SJSA1 (cell line): Measurements from ENCODE around the gene SPCS1. TPM values are rescaled to one million over a fixed set of nuclear protein-coding genes. Genes with fewer than 3 reads are reported as not detected.
A peak's percentile ranks its signal among the peaks of the same experiment; 100 is the strongest.

Experiments used
- DNase-seq, 2 experiments: peaks; one replicate each; pipeline ENCODE4 v3.0.0-alpha.2; 2015 to 2020; ENCODE audit warnings: low spot score in 2 of 2, low read depth in 1 of 2
- H3K27ac ChIP-seq: fragments of 250-450 bp; sonication (Bioruptor Pico); 2 replicates; pipeline ENCODE4 v1.5.1; 2020; ENCODE audit warnings: mild to moderate bottlenecking, moderate library complexity
- H3K27me3 ChIP-seq: fragments of 250-450 bp; sonication (Bioruptor Pico); replicated peaks from 2 replicates; pipeline ENCODE4 v1.5.1; 2020; ENCODE audit warnings: mild to moderate bottlenecking, moderate library complexity
- H3K36me3 ChIP-seq: fragments of 250-450 bp; sonication (Bioruptor Pico); 2 replicates; pipeline ENCODE4 v1.5.1; 2020; ENCODE audit warnings: mild to moderate bottlenecking
- H3K4me1 ChIP-seq: fragments of 250-450 bp; sonication (Bioruptor Pico); replicated peaks from 2 replicates; pipeline ENCODE4 v1.6.1; 2021; ENCODE audit warnings: mild to moderate bottlenecking
- H3K4me3 ChIP-seq: fragments of 250-450 bp; sonication (Bioruptor Pico); 2 replicates; pipeline ENCODE4 v1.5.1; 2020; ENCODE audit warnings: mild to moderate bottlenecking
- H3K9me3 ChIP-seq: fragments of 250-450 bp; sonication (Bioruptor Pico); replicated peaks from 2 replicates; pipeline ENCODE4 v1.5.1; 2020; ENCODE audit warnings: mild to moderate bottlenecking
- total RNA-seq: library from RNA; depleted of rRNA; stranded (reverse); fragments of >200 nt; shearing (Covaris generic); gene quantifications from 2 replicates; pipeline ENCODE4 v1.2.3, GENCODE V29; 2014

Gene SPCS1
- total RNA-seq, 1 experiment from 2014 or later, result 111 TPM

DNA sequence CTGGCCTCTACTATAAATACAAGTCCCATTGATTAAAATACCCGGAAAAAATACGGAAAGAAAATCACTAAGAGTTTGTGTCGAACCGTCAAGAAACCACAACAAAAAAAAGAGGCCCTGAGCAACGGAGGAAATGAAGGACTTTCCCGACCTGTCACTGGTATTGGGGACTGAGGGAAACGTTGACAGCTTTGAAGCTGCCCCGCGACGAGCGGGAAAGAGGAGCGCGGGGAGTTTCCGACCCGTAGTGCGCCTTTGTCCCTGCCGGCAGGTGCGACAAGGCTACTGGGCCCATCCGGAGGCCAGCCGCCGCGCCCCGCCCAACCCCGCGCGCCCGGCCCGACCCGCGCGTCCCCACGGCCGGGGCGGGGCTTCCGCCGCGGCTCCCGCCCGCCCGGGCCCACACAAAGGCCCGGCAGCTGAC lies 20.6 kb upstream of the SPCS1 start:
- DNase-seq, result peak; percentile 38 to 61
- Histone ChIP-seq H3K27me3 (no peaks in the 10 kb centered on the region), H3K4me1 (peaks cover 12% of the 10 kb centered on the region; the same call in 1 of the 2 replicates), H3K9me3 (no peaks in the 10 kb centered on the region), H3K4me3 (peak overlapping the region; percentile 92), H3K27ac (peak overlapping the region; percentile 95), H3K36me3 (peaks cover 61% of the 10 kb centered on the region)

DNA sequence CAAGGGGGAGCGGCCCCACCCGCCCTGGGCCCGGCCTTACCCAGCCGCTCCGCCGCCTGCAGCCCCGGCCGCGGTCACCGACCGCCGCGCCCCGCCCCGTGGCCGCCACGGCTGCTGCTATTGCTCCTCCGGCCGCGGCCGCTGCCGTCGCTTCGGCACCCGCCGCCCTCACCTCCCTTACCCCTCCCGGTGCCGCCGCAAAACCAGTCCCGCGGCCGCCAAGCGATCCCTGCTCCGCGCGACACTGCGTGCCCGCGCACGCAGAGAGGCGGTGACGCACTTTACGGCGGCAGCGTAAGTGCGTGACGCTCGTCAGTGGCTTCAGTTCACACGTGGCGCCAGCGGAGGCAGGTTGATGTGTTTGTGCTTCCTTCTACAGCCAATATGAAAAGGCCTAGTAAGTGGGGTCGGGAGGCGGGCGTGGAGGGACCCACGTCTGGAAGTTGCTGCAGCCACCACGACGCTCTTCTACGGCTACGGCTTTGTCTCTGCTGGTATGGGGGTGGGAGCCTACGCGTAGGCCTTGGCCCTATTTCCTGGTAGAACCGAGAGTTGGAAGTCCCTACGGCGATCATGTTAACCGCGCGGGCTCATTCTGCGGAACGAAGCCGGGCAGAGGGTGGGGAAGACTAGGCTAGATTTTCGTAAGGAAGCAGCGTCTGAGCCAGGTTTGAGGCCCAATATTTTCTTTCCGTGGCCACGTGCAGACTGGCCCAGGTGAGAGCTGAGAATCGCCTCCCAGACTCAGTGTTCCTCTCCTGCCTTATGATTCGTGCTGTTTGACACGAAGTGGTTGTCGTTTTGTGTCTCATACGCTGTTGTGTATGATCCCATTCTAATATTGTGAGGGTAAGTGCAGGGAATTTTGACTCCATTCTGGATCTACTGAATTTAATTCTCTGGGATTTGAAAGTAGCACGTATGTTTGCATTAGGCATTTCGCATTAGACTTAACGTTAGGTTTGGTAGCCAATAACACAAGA lies 19.9 kb upstream of the SPCS1 start, which contains the start of the genes GNL3 and PBRM1:
Gene GNL3, plus strand, starts transcription at position 324 of the 983 bp plus-strand sequence. Its CDS starts 61 bp downstream, at position 385.
Gene PBRM1, minus strand, starts transcription at position 205 of the 983 bp plus-strand sequence.
- peak within 1 kb of the TSS; percentile 92 for H3K4me3 ChIP-seq
- DNase-seq, result peak; percentile 89 to 90
- peaks cover 66% of the 10 kb centered on the region for H3K36me3 ChIP-seq
- H3K27ac ChIP-seq, result peak within 1 kb of the TSS; percentile 95
- H3K9me3 ChIP-seq, result no peaks in the 10 kb centered on the region
- peaks cover 12% of the 10 kb centered on the region; the same call in 1 of the 2 replicates for H3K4me1 ChIP-seq
- no peaks in the 10 kb centered on the region for H3K27me3 ChIP-seq

DNA sequence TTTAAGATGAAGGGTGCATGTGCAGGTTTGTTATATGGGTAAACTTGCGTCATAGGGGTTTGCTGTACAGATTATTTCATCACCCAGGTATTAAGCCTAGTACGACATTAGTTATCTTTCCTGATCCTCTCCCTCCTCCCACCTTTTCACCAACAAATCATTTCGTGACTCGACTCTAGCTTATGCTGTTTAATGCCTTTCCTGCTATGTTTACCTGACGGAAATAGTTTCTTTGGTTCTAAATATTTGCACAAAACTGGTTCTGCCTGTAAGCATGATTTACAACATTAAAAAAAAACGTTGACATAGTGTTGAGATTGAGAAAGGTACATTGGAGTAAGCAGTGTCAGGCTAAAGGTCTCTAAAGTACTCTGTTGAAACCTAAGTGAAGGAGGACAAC lies 17.6 kb upstream of the SPCS1 start:
- peaks cover 79% of the 10 kb centered on the region for H3K36me3 ChIP-seq
- H3K4me3 ChIP-seq, result no peak overlapping the region
- H3K27ac ChIP-seq, result no peak overlapping the region
- peaks cover 12% of the 10 kb centered on the region; the same call in 1 of the 2 replicates for H3K4me1 ChIP-seq
- H3K27me3 ChIP-seq, result no peaks in the 10 kb centered on the region
- no peaks in the 10 kb centered on the region for H3K9me3 ChIP-seq
- no peak for DNase-seq

DNA sequence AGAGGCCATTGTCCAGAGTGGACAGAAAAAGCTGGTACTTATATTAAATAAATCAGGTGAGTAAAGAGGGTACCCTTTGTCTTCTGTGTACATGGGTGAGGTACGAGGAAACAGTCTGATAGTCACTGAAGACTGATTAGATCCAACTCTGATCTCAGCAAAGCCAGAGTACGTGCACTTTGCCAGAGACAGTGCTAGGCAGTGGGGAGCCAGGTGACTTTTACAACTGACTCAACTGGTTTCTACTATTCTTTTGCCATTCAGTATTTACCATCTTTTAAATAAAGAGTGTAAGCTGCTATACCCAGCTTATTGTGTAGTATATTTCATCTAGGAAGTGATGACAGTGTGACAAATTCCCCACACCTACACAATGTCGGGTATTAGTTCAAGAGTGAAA lies 16.8 kb upstream of the SPCS1 start:
- Histone ChIP-seq H3K4me3 (no peak overlapping the region), H3K27ac (no peak overlapping the region), H3K27me3 (no peaks in the 10 kb centered on the region), H3K9me3 (no peaks in the 10 kb centered on the region), H3K36me3 (peaks cover 88% of the 10 kb centered on the region), H3K4me1 (peaks cover 12% of the 10 kb centered on the region; the same call in 1 of the 2 replicates)
- no peak for DNase-seq

DNA sequence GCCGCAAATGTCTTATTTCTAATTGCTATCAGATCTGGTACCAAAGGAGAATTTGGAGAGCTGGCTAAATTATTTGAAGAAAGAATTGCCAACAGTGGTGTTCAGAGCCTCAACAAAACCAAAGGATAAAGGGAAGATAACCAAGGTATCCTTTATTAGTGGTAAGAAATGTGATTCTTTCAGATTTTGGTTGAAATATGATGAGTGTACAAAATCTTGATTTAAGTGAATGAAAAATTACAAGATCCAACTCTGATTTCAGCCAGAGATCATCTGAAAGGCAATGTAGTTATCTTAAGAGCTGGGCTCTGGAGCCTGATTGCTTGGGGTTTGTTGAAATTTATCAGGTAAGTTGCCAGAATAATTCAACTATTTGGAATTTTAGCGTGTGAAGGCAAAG lies 15.3 kb upstream of the SPCS1 start:
- peaks cover 99% of the 10 kb centered on the region for H3K36me3 ChIP-seq
- peaks cover 9% of the 10 kb centered on the region; the same call in 1 of the 2 replicates for H3K4me1 ChIP-seq
- H3K9me3 ChIP-seq, result no peaks in the 10 kb centered on the region
- H3K27me3 ChIP-seq, result no peaks in the 10 kb centered on the region
- H3K4me3 ChIP-seq, result no peak overlapping the region
- no peak for DNase-seq
- no peak overlapping the region for H3K27ac ChIP-seq

DNA sequence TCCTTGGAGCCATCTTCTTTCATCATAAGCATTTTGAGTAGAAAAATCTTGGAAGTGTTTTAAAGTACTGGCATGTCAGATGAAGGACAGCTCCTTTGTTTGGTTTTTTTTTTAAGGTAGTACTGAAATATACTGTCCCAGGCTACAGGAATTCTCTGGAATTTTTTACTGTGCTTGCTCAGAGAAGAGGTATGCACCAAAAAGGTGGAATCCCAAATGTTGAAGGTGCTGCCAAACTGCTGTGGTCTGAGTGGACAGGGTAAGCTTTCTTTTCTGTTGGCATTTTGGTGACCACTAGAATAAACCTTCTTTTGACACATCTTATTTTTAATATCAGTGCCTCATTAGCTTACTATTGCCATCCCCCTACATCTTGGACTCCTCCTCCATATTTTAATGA lies 12.8 kb upstream of the SPCS1 start:
- Histone ChIP-seq H3K4me1 (no peaks in the 10 kb centered on the region), H3K9me3 (no peaks in the 10 kb centered on the region), H3K36me3 (peaks cover 100% of the 10 kb centered on the region), H3K27me3 (no peaks in the 10 kb centered on the region), H3K27ac (no peak overlapping the region), H3K4me3 (no peak overlapping the region)
- no peak for DNase-seq

DNA sequence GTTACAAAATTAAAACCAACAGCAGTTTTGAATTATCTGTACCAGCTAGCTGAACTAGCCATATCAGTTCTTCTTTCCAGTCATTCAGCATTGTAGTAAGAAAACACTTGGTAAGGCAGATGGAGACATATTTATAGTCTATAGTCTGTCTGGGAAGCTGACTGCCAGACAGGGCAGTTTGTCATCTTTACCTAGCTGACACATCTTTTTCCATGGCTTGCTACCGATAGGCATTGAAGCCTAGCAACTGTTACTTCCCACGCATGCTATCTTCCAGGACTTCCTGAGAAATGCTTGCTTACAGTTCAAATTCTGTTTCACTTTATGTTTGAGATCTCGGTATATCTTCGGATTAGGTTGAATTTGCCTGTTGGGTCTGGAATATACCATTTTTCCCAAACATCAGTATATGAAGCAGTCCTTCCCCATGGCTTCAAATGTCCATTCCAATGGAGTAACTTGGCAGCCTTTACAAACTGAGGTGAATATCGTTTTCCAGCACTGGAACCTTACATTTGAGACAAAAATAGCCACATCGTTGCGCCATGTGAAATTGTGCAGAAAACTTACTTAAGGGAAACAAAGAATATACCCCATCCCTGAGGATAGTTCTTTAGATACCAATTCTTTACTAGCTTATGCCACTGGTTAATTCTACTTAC lies 11.2 kb upstream of the SPCS1 start:
- no peaks in the 10 kb centered on the region for H3K4me1 ChIP-seq
- no peak overlapping the region for H3K4me3 ChIP-seq
- H3K36me3 ChIP-seq, result peaks cover 84% of the 10 kb centered on the region
- H3K9me3 ChIP-seq, result no peaks in the 10 kb centered on the region
- no peak overlapping the region for H3K27ac ChIP-seq
- no peaks in the 10 kb centered on the region for H3K27me3 ChIP-seq
- DNase-seq, result no peak

DNA sequence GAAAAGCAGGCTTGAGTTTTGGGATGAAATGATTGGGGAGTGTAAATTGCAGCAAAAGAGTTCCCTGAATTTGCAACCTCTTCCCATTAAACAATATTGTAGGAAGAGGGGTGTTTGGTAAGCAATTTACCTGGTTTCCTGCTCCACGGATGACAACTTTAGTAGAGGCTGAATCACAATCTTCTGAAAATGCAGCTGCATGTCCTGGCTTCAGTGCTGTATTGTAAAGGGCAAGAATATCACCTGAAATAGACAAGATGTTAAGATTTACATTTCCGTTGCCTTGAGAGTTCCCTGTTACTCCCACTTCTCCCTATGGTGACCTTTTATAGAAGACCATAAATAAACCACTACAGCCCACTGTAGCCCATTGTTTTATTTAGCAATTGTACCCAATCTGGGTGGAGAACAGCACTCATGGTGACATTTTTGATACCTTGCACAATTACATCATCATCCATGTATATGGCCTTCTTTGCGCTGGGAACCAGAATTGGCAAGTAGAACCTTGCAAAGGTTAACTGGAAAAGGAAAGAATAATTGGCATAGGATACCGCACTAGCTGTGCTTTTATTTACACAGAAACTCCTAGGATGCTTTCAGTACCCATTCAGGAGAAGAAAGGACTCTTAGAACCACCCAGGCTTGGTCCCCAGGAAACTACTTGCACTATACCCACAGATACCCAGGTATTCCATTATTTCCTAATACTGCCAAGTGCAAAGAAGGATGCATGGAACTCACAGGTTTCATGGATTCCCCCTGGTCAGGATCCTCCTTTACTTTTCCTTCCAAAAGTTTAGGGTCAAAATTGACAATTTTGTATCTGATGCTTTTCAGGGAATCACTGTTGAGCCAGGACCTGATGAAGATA lies 9.9 kb upstream of the SPCS1 start:
- Histone ChIP-seq H3K36me3 (peaks cover 70% of the 10 kb centered on the region), H3K4me1 (no peaks in the 10 kb centered on the region), H3K4me3 (no peak overlapping the region), H3K27ac (no peak overlapping the region), H3K27me3 (no peaks in the 10 kb centered on the region), H3K9me3 (no peaks in the 10 kb centered on the region)
- no peak for DNase-seq

DNA sequence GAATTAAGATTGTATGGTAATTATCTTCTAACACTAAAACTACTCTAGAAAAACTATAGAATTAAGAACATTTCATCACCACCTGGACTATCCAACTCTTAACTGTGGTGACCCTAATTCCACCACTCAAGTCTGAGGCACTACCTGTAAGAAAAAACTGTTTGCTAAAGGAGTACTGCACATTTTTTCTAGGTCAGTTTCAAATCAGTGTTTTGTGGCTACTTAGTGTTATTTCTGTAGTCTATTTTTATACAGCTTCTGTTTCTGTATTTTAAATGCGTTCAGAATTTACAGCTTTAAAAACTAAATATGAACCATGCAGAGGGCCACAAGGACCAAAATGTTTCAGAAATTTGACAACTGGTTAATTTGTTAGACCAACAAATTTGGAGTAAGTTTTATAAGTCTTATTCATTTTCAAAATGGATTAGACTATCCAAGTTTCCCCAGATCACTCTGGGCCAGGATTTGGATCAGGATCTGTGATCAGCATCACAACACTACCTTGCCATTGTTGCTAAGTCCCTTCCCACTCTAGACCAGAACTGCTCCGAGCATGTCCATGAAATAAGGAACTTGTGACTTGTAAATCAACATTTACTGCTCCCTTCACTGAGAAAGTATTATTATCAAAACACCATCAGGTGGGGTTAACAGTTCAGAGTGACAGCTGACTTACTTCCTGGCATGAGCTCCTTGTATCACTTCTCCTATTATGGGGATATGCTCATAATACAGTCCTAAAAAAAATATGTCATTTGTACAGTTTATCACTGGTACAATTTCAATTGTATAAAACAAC lies 8.9 kb upstream of the SPCS1 start:
- no peak overlapping the region for H3K27ac ChIP-seq
- H3K27me3 ChIP-seq, result no peaks in the 10 kb centered on the region
- H3K9me3 ChIP-seq, result no peaks in the 10 kb centered on the region
- no peak for DNase-seq
- H3K4me1 ChIP-seq, result no peaks in the 10 kb centered on the region
- H3K4me3 ChIP-seq, result no peak overlapping the region
- H3K36me3 ChIP-seq, result peaks cover 60% of the 10 kb centered on the region

DNA sequence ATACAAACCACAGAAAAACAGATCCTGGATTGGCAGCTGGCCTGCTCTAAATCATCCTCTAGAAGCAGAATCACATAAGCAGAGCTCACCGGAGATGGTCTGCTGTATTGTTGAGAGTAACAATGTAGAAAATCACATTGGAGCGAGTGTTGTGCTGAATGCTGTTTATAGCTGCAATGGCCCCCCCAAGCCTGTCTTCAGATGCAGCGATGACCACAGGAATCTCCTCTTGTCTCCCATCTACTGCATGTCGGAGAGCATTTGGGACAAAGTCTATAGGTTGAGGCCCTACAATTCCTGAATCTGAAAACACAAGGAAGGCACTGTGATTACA lies 8.3 kb upstream of the SPCS1 start:
- H3K4me3 ChIP-seq, result no peak overlapping the region
- no peaks in the 10 kb centered on the region for H3K27me3 ChIP-seq
- H3K4me1 ChIP-seq, result no peaks in the 10 kb centered on the region
- no peaks in the 10 kb centered on the region for H3K9me3 ChIP-seq
- peaks cover 54% of the 10 kb centered on the region for H3K36me3 ChIP-seq
- DNase-seq, result no peak
- H3K27ac ChIP-seq, result no peak overlapping the region

DNA sequence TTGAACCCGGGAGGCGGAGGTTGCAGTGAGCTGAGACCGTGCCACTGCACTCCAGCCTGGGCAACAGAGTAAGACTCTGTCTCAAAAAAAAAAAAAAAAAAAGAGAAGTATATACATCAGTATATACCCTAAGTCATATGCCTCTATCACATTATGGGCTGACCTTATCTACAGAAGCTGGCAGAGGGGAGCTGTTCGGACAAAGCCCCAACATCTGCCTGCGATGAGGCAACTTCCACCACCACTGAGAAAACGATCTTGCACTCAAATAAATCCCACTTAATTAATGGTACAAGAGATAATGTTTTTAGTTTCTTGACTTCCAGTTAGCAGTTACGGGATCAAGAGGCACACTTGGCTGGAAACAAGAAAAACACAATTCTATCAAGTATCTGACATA lies 2.6 kb upstream of the SPCS1 start:
- Histone ChIP-seq H3K9me3 (no peaks in the 10 kb centered on the region), H3K4me3 (no peak overlapping the region), H3K27ac (no peak overlapping the region), H3K4me1 (peaks cover 8% of the 10 kb centered on the region; the same call in 1 of the 2 replicates), H3K27me3 (no peaks in the 10 kb centered on the region), H3K36me3 (peaks cover 26% of the 10 kb centered on the region)
- DNase-seq, result no peak

DNA sequence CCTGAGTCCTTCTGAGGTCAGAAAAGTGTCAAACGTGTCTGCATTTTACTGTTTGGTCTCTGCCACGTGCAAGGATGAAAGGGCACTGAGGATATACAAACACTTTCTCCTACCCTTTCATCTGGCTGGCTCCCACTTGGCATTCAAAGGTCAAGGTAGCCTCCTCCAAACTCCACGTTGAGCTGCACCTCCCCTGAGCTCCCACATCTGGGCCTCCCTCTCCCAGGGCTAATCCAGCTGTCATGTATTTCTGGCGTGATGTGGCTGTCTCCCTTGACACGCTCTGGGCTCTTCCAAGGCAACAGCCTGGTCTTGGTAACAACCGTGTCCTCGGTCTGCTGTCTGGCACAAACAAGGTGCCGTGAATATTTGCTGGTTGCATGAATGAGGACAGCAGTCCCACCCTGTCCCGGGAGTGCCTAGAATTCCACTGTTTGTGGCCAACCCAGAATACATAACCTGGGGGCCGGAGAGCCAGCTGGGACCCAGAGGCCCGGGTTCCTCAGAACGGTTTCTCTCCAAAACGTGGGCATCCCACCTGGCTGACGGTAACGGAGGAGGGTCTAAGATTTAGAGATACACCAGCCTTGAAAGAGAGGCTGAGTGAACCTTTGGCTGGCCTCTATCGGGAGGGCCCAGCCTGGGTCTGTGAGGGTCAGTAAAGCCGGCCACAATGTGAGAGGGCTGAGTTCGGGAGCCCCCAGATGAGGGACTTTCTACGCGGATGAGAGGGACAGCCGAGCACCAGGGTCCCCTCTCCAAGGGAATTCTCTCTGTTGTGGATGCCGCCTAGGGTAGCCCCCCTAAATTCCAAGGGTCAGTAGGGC lies 1.1 kb upstream of the SPCS1 start:
- H3K36me3 ChIP-seq, result peaks cover 32% of the 10 kb centered on the region
- DNase-seq, result peak in 1 of 2 experiments; percentile 31
- H3K27ac ChIP-seq, result peak overlapping the region; percentile 80
- peak overlapping the region; percentile 93 for H3K4me3 ChIP-seq
- H3K4me1 ChIP-seq, result peaks cover 8% of the 10 kb centered on the region; the same call in 1 of the 2 replicates
- no peaks in the 10 kb centered on the region for H3K27me3 ChIP-seq
- H3K9me3 ChIP-seq, result no peaks in the 10 kb centered on the region
